ENCODE data around the gene MFSD6L.
"Not testable (repeated sequence)": the region's sequence is repeated elsewhere in the genome, so short reads cannot be mapped to it uniquely, and the experiment has no call there.

MFSD6L gene

GRCh38 chr17:8818654-8819330 is 19.6 kb upstream of the MFSD6L start:
- Histone ChIP-seq H3K4me2 (no peak overlapping the region), H3K9me3 (replicated peaks in 1 of 11) (peaks cover 6 to 20% (median 9%) of the 10 kb centered on the region in 11 experiments), H3K36me3 (peaks cover 0 to 97% (median 16%) of the 10 kb centered on the region in 11 experiments; a peak in 15 of 22 replicates), H3K4me3 (no peak overlapping the region), H3K27ac (no peak overlapping the region), H3K27me3 (no peaks in the 10 kb centered on the region), H3K9ac (no peak overlapping the region), H4K20me1 (no peaks in the 10 kb centered on the region), H3K4me1 (no peaks in the 10 kb centered on the region)
- no peak for TF ChIP-seq Cebpa-rat (IDR thresholded peaks at IDR 0.05)

DNA sequence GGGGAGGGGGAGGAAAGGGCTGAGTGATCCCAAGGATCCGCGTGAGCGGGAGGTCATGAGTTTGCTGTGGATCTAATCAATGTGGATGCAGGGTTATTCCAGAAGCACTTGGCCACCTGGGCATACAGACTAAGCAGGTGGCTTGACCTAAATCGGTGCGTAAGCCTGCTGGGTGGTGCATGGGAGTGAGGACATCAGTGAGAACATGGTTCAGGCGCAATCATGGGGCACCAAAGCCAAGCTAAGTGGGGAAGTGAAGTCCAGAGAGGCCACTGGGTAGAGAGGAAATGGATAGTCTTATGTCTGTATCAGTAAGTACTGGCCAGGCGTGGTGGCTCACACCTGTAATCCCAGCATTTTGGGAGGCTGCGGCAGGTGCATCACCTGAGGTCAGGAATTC is 18.9 kb upstream of the MFSD6L start:
- Histone ChIP-seq H3K4me2 (no peak overlapping the region), H3K4me1 (no peaks in the 10 kb centered on the region), H3K36me3 (peaks cover 0 to 97% (median 12%) of the 10 kb centered on the region in 11 experiments; a peak in 15 of 22 replicates), H3K9me3 (replicated peaks in 1 of 11) (peaks cover under 1 to 20% (median 9%) of the 10 kb centered on the region in 11 experiments; a peak in 17 of 22 replicates), H4K20me1 (no peaks in the 10 kb centered on the region), H3K9ac (no peak overlapping the region), H3K4me3 (no peak overlapping the region), H3K27me3 (no peaks in the 10 kb centered on the region), H3K27ac (no peak overlapping the region)
- TF ChIP-seq Cebpa-rat (IDR thresholded peaks at IDR 0.05), result no peak

GRCh38 chr17:8806926-8807550 is 7.9 kb upstream of the MFSD6L start:
- Histone ChIP-seq H4K20me1 (peaks cover 0 to 14% (median 0%) of the 10 kb centered on the region in 11 experiments; a peak in 3 of 22 replicates), H3K9me3 (replicated peaks in 1 of 11) (peaks cover 35 to 45% (median 41%) of the 10 kb centered on the region in 11 experiments), H3K27ac (peak overlapping the region in 6 of 11 experiments; percentile 17 to 68 (median 55); a peak in 10 of 22 replicates), H3K9ac (peak overlapping the region in 2 of 11 experiments; percentile 9 to 44; a peak in 2 of 22 replicates), H3K4me2 (peak overlapping the region in 10 of 11 experiments; percentile 1 to 73 (median 47); a peak in 17 of 22 replicates), H3K36me3 (peaks cover 24 to 90% (median 47%) of the 10 kb centered on the region in 11 experiments; a peak in 19 of 22 replicates), H3K4me3 (no peak overlapping the region), H3K4me1 (peaks cover 5 to 37% (median 17%) of the 10 kb centered on the region in 10 experiments; a peak in 16 of 20 replicates), H3K27me3 (no peaks in the 10 kb centered on the region)
- no peak for TF ChIP-seq Cebpa-rat (IDR thresholded peaks at IDR 0.05)

- peak overlapping the region in 6 of 11 experiments; percentile 17 to 68 (median 54); a peak in 10 of 22 replicates for H3K27ac ChIP-seq
- no peak for TF ChIP-seq Cebpa-rat (IDR thresholded peaks at IDR 0.05)
These were observed 7.2 kb upstream of the MFSD6L start for GRCh38 chr17:8806253-8806925.

DNA sequence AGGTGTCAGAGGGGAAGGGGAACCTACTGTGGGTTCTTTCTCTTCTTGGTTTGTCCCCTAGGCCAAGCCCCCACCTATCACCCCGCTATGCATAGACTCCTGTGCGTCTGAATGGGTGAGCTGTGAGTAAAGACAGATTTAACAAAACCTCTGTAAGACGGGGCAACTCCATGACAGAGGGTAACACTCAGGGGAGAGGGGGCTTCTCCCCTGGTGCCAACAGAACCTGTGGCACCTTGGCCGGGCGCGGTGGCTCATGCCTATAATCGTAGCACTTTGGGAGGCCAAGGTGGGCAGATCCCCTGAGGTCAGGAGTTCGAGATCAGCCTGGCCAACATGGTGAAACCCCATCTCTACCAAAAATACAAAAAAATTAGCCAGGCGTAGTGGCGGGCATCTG is 6.2 kb upstream of the MFSD6L start:
- H3K9ac ChIP-seq, H3K27ac ChIP-seq, H3K4me3 ChIP-seq, H3K27me3 ChIP-seq: not testable (repeated sequence)
- peaks cover 16 to 90% (median 31%) of the 10 kb centered on the region in 11 experiments; a peak in 18 of 22 replicates for H3K36me3 ChIP-seq
- peaks cover 5 to 37% (median 17%) of the 10 kb centered on the region in 10 experiments; a peak in 16 of 20 replicates for H3K4me1 ChIP-seq
- peaks cover 18 to 28% (median 25%) of the 10 kb centered on the region in 11 experiments for H3K9me3 ChIP-seq (replicated peaks in 1 of 11)
- peaks cover 0 to 14% (median 0%) of the 10 kb centered on the region in 11 experiments; a peak in 3 of 22 replicates for H4K20me1 ChIP-seq
- peak overlapping the region in 2 of 11 experiments; percentile 33 to 71; a peak in 2 of 22 replicates for H3K4me2 ChIP-seq

More at GRCh38 chr17:8806253-8806925, 7.2 kb upstream of the MFSD6L start:
- Histone ChIP-seq H4K20me1 (peaks cover 0 to 14% (median 0%) of the 10 kb centered on the region in 11 experiments; a peak in 3 of 22 replicates), H3K9ac (peak overlapping the region in 2 of 11 experiments; percentile 9 to 44; a peak in 2 of 22 replicates), H3K27me3 (no peaks in the 10 kb centered on the region), H3K4me2 (peak overlapping the region in 10 of 11 experiments; percentile 1 to 73 (median 47); a peak in 14 of 22 replicates), H3K9me3 (replicated peaks in 1 of 11) (peaks cover 28 to 38% (median 34%) of the 10 kb centered on the region in 11 experiments), H3K4me3 (no peak overlapping the region), H3K36me3 (peaks cover 24 to 90% (median 41%) of the 10 kb centered on the region in 11 experiments; a peak in 19 of 22 replicates), H3K4me1 (peaks cover 5 to 37% (median 17%) of the 10 kb centered on the region in 10 experiments; a peak in 16 of 20 replicates)

GRCh38 chr17:8803531-8804420 is 4.6 kb upstream of the MFSD6L start:
- Histone ChIP-seq H3K36me3 (peaks cover 2 to 85% (median 17%) of the 10 kb centered on the region in 11 experiments; a peak in 17 of 22 replicates), H3K27me3 (no peaks in the 10 kb centered on the region), H3K9me3 (replicated peaks in 1 of 11) (peaks cover 2 to 12% (median 8%) of the 10 kb centered on the region in 11 experiments; a peak in 20 of 22 replicates), H3K9ac (no peak overlapping the region), H3K4me1 (peaks cover 5 to 37% (median 17%) of the 10 kb centered on the region in 10 experiments; a peak in 16 of 20 replicates), H3K4me3 (no peak overlapping the region), H4K20me1 (peaks cover 0 to 14% (median 0%) of the 10 kb centered on the region in 11 experiments; a peak in 3 of 22 replicates), H3K4me2 (no peak overlapping the region), H3K27ac (no peak overlapping the region)
- no peak for TF ChIP-seq Cebpa-rat (IDR thresholded peaks at IDR 0.05)

- no peak overlapping the region for H3K4me3 ChIP-seq
- peaks cover 0 to 7% (median 0%) of the 10 kb centered on the region in 11 experiments; a peak in 3 of 22 replicates for H4K20me1 ChIP-seq
- TF ChIP-seq Cebpa-rat (IDR thresholded peaks at IDR 0.05), result no peak
- no peak overlapping the region for H3K9ac ChIP-seq
- no peaks in the 10 kb centered on the region for H3K27me3 ChIP-seq
- no peaks in the 10 kb centered on the region for H3K9me3 ChIP-seq (replicated peaks in 1 of 11)
- H3K36me3 ChIP-seq, result peaks cover 0 to 95% (median 17%) of the 10 kb centered on the region in 11 experiments; a peak in 12 of 22 replicates
- peaks cover 0 to 19% (median 2%) of the 10 kb centered on the region in 10 experiments; a peak in 11 of 20 replicates for H3K4me1 ChIP-seq
- H3K27ac ChIP-seq, result no peak overlapping the region
- H3K4me2 ChIP-seq, result no peak overlapping the region
These were observed 2.1 kb upstream of the MFSD6L start for GRCh38 chr17:8801135-8801840.
